Psoas muscle (tissue), 8 donors: ENCODE measurements around the gene PCDH12. TPM values are rescaled to one million over a fixed set of nuclear protein-coding genes. Genes with fewer than 3 reads are reported as not detected.

Experiments
- ATAC-seq, 4 donors: fragments of 200-7000 bp; cut with Tn5 transposase; one replicate each; pipeline ENCODE4 v1.9.1; 2020; ENCODE audit warnings: moderate library complexity in 3 of 4, mild to moderate bottlenecking in 2 of 4
- DNase-seq, 2 donors: peaks; one replicate each; pipeline ENCODE4 v3.0.0-alpha.2; 2020
- H3K27ac ChIP-seq: fragments of 200-600 bp; one replicate; pipeline ENCODE4 v1.8.0; 2022
- H3K27me3 ChIP-seq, 3 donors: fragments of 200-600 bp in 1 of 3; one replicate each; pipeline versions ENCODE4 v1.6.1 to v1.8.0; 2013 to 2022; ENCODE audit warnings: low read length in 2 of 3, mild to moderate bottlenecking in 2 of 3, moderate library complexity in 1 of 3; ENCODE audit not compliant: insufficient read depth in 3 of 3
- H3K36me3 ChIP-seq, 2 donors: fragments of 200-600 bp in 1 of 2; one replicate each; pipeline versions ENCODE4 v1.6.1 to v1.8.0; 2013 to 2022; ENCODE audit warnings: low read depth in 1 of 2, mild to moderate bottlenecking in 1 of 2, moderate library complexity in 1 of 2; ENCODE audit not compliant: insufficient read depth in 1 of 2
- H3K4me1 ChIP-seq: fragments of 200-600 bp; one replicate; pipeline ENCODE4 v1.8.0; 2022
- H3K4me3 ChIP-seq: fragments of 200-600 bp; one replicate; pipeline ENCODE4 v1.8.0; 2022; ENCODE audit warnings: mild to moderate bottlenecking
- H3K9me3 ChIP-seq: fragments of 200-600 bp; one replicate; pipeline ENCODE4 v1.8.0; 2022
- CTCF ChIP-seq: fragments of 200-600 bp; IDR thresholded peaks from one replicate; pipeline ENCODE4 v1.8.0; 2022; ENCODE audit warnings: antibody characterized with exemption
- WGBS, 3 donors: extraction: QIAGEN DNeasy Blood & Tissue Kit; methylation state at CpG; one replicate each; pipeline versions ENCODE4 v1.1.6 to v1.1.7; 2013; 5-methylcytosine and 5-hydroxymethylcytosine counted together
- intact Hi-C, 2 donors: fragments of 100-400 bp; cut with DNase I; formaldehyde crosslinking; loops; one replicate each; pipeline versions ENCODE4 v1.11.0 to v1.14.2; 2022
- polyA plus RNA-seq, 3 donors: library from polyadenylated mRNA; stranded (reverse); fragments of 200-250 nt; gene quantifications; one replicate each; pipeline ENCODE4 v1.2.3, GENCODE V29; 2013
- total RNA-seq, 4 donors: library from RNA; stranded (reverse); fragmentation: NEBNext Ultra II Directional in 2 of 4; extraction: Animal tissue kit (Norgen Biotek cat#: 25700) in 2 of 4; gene quantifications; one replicate each; pipeline versions ENCODE4 v1.2.1 to v1.2.4, GENCODE V29; 2021 to 2023
- donor health status: healthy with polysubstance abuse.
- donor health status: DM: no; HTN: no; CAD: no; lungs with moderate emphysema.
- donor health status: Bipolar disorder and iron deficiency.
- donor health status: healthy.
- donor health status: DM: yes; HTN: yes; CAD: no.
- donor health status: DM: no; HTN: no; CAD: no.
- donor health status: DM: no; HTN: no; CAD: no.
- donor health status: DM: yes; HTN: yes; CAD: no.

The PCDH12 gene
- total and polyA plus RNA-seq, 7 donors, result 1.4 to 6.0 (median 2.7) TPM

DNA sequence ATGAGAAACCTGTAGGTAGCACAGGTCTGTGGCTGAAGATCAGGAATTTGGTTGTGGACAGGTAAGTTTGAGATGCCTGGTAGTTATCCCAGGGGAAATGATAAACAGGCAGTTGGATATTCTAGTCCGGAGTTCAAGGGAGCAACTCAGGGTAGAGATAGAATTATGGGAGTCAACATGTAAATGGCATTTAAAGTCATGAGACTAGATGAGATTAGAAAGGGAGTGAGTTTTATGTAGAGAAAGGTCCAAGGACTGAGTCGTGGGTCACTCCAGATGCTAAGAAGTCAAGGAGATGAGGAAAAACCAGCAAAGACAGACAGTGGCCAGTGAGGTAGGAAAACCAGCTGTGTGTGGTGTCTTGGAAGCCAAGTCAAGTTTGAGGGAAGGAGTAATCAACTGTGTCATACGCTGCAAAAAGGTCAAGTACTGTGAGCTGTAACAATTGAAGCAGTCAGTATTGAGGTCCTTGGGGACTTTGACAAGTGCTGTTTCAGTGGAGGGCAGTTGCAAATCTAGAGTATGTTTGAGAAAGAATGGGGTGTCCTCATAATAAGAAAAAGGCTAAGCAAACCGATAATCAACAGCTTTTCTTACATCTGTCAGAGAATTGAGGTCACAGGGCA is 36.6 kb upstream of the PCDH12 start:
- WGBS, 3 donors, result 58 to 63% (median 62%) methylated on average over 4 of the region's 4 CpGs
- Histone ChIP-seq H3K4me1 (peaks cover 5% of the 10 kb centered on the region), H3K9me3 (no peaks in the 10 kb centered on the region), H3K27me3 (no peaks in the 10 kb centered on the region), H3K4me3 (no peak overlapping the region), H3K36me3 (peaks cover 17 to 84% of the 10 kb centered on the region in 2 donors), H3K27ac (no peak overlapping the region)
- DNase-seq (no peak), ATAC-seq (no peak)
- intact Hi-C loops, result loop anchor here in 1 of 2 donors (5.0 kb wide), 1 partner anchor 148 kb away; no protein-coding TSS in a partner anchor
- no peak for TF ChIP-seq CTCF

GRCh38 chr5:141992349-141992963 is 34.5 kb upstream of the PCDH12 start:
- no peak overlapping the region for H3K4me3 ChIP-seq
- no peak overlapping the region for H3K27ac ChIP-seq

DNA sequence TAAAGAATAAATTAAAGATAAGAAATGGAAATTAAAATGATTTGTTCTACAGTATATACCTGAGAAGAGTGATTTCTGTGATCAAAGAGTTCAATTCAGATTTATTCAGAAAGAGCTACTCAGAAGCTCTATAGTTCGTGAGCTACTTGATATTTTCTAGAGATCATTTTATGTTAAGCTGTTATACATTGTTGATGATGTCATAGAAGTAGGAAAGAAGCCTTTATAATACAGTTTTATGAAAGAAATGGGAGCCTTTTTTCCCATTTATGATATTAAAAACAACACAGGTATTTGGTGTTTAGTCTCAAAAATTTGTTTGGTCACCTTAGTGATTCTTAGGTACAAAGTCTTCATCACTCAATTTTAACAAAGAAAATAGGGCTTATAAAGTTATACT is 31.7 kb upstream of the PCDH12 start:
- H3K36me3 ChIP-seq, result peaks cover 9 to 89% of the 10 kb centered on the region in 2 donors
- H3K4me1 ChIP-seq, result peaks cover 5% of the 10 kb centered on the region
- H3K27ac ChIP-seq, result no peak overlapping the region
- no peak overlapping the region for H3K4me3 ChIP-seq
- intact Hi-C loops, result loop anchor here in 1 of 2 donors (5.0 kb wide), 1 partner anchor 153 kb away; no protein-coding TSS in a partner anchor
- ATAC-seq (no peak), DNase-seq (no peak)
- H3K9me3 ChIP-seq, result no peaks in the 10 kb centered on the region
- no peak for TF ChIP-seq CTCF
- 0 to 1% (median 0%) methylated on average over 1 of the region's 1 CpG for WGBS, 3 donors
- no peaks in the 10 kb centered on the region for H3K27me3 ChIP-seq

More at GRCh38 chr5:141992349-141992963, 34.5 kb upstream of the PCDH12 start:
- Histone ChIP-seq H3K27me3 (no peaks in the 10 kb centered on the region), H3K4me1 (peaks cover 5% of the 10 kb centered on the region), H3K36me3 (peaks cover 14 to 86% of the 10 kb centered on the region in 2 donors), H3K9me3 (no peaks in the 10 kb centered on the region)
- intact Hi-C loops, result loop anchor here (1.0 to 5.0 kb wide), 2 partner anchors 150 to 152 kb away; no protein-coding TSS in a partner anchor
- peak; percentile 65 to 89 (median 76) for ATAC-seq
- TF ChIP-seq CTCF, result peak; percentile 84
- DNase-seq, result peak; percentile 58 to 74
- WGBS, 3 donors, result 2 to 18% (median 6%) methylated on average over 2 of the region's 2 CpGs

DNA sequence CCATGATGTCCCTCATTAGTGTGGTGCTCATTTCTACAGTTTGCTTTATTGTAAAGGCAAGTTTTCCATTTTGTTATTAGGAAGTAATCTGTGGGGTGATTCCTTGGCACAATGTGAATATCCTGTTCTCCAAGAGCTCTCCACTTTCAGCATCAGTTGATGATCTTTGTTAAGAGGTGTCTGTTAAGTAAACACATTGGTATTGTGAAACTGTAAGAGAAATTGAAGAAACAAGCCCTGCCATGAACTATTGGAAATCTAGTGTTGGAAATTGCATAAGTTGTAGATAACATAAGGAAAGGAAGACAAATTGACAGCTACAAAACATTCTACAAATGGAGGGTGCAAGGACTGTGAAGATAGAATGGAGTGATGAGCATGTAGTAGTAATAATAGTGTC is 28.1 kb upstream of the PCDH12 start:
- no peak for TF ChIP-seq CTCF
- H3K27ac ChIP-seq, result no peak overlapping the region
- no peak overlapping the region for H3K4me3 ChIP-seq
- ATAC-seq (no peak), DNase-seq (no peak)
- no peaks in the 10 kb centered on the region for H3K27me3 ChIP-seq
- intact Hi-C loops, result no loop called here
- no peaks in the 10 kb centered on the region for H3K9me3 ChIP-seq
- H3K36me3 ChIP-seq, result peaks cover 5 to 97% of the 10 kb centered on the region in 2 donors
- no peaks in the 10 kb centered on the region for H3K4me1 ChIP-seq
